Thoracic aorta (tissue), 2 donors: ENCODE measurements around the gene LMO1. TPM values are rescaled to one million over a fixed set of nuclear protein-coding genes. Genes with fewer than 3 reads are reported as not detected.

Experiments used
- ATAC-seq: fragments of 150-250 bp; one replicate; pipeline ENCODE4 v1.8.0; 2017; ENCODE audit warnings: low read depth; ENCODE audit not compliant: insufficient number of reproducible peaks, low FRiP score
- DNase-seq: peaks from one replicate; pipeline ENCODE4 v3.0.0-alpha.2; 2020; ENCODE audit warnings: low spot score
- H3K27ac ChIP-seq, 2 donors: fragments of 200-600 bp; sonication (generic); 1 replicate in 1 of 2; 2 replicates in 1 of 2; pipeline ENCODE4 v1.5.1; 2016; ENCODE audit warnings: mild to moderate bottlenecking in 2 of 2, moderate library complexity in 2 of 2
- H3K27me3 ChIP-seq: fragments of 200-600 bp; sonication (generic); replicated peaks from 2 replicates; pipeline ENCODE4 v1.6.0; 2016; ENCODE audit warnings: mild to moderate bottlenecking; ENCODE audit not compliant: insufficient read depth
- H3K36me3 ChIP-seq: fragments of 200-600 bp; sonication (generic); one replicate; pipeline ENCODE4 v1.5.1; 2016
- H3K4me1 ChIP-seq, 2 donors: fragments of 200-600 bp; sonication (generic); 1 replicate in 1 of 2; 2 replicates in 1 of 2; pipeline versions ENCODE4 v1.5.1 to v1.6.0; 2016; ENCODE audit warnings: low read depth in 2 of 2, mild to moderate bottlenecking in 1 of 2; ENCODE audit not compliant: control insufficient read depth in 1 of 2
- H3K4me3 ChIP-seq: fragments of 200-600 bp; sonication (generic); 2 replicates; pipeline ENCODE4 v1.5.1; 2016; ENCODE audit warnings: mild to moderate bottlenecking
- H3K9me3 ChIP-seq: fragments of 200-600 bp; sonication (generic); 2 replicates; pipeline ENCODE4 v1.5.1; 2016
- CTCF ChIP-seq: fragments of 200-600 bp; sonication (generic); IDR thresholded peaks from one replicate; pipeline ENCODE4 v1.5.1; 2019; ENCODE audit warnings: antibody characterized with exemption
- total RNA-seq, 2 donors: library from RNA; depleted of rRNA; stranded (reverse); fragments of >200 nt; gene quantifications; one replicate each; pipeline versions ENCODE4 v1.1.0 to v1.2.3, GENCODE V29; 2016

The LMO1 gene
- total RNA-seq, 2 donors from 2014 or later = not detected

DNA sequence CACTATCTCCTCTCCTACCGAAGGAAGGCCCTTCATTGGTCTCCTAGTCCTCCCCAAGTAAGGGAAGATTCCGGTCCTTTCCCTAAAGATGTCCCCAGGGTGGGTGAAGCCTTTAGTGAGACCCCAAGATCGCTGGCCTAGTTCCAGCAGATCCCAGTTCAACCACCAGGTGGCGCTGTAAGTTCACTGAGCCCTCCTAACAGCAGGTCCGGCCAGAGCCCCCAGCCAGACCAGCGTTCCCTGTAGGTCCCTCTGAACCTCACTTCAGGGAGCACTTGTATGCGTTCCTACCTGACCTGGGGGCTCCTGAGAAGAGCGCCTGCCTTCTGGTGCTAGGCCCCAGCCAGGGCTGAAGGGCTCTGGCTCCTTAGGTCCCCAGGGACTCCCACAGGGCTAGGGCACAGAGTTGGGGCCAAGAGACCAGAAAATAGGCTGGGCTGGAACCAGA is 38.1 kb downstream of the LMO1 start:
- H3K27ac ChIP-seq = no peak overlapping the region
- DNase-seq (peak; percentile 33), ATAC-seq (no peak)
- no peaks in the 10 kb centered on the region for H3K36me3 ChIP-seq
- H3K4me3 ChIP-seq = no peak overlapping the region
- H3K27me3 ChIP-seq = no peaks in the 10 kb centered on the region
- no peaks in the 10 kb centered on the region for H3K4me1 ChIP-seq
- peak; percentile 95 for TF ChIP-seq CTCF
- no peaks in the 10 kb centered on the region for H3K9me3 ChIP-seq

DNA sequence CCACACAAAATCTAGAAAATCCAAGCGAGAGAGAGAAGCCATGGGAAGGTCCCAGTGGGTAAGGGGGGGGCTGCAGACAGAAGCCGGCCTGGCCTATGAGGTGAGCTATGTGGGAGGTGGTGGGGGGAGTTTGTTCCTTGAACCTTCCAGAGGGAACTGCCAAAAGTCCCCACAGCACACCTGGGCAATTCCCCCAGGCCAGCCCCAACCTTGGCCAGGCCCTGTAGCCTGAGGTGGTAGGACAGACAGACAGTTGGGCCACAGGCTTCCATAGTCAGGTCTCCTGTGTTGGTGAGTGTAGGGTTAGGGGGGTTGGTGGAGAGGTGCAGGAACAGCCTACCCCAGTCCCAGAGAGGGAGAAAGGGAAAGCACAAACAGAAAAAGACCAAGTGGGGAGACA is 39.0 kb downstream of the LMO1 start:
- ATAC-seq (no peak), DNase-seq (no peak)
- Histone ChIP-seq H3K36me3 (no peaks in the 10 kb centered on the region), H3K27ac (no peak overlapping the region), H3K9me3 (no peaks in the 10 kb centered on the region), H3K27me3 (no peaks in the 10 kb centered on the region), H3K4me3 (no peak overlapping the region), H3K4me1 (no peaks in the 10 kb centered on the region)
- TF ChIP-seq CTCF = no peak

DNA sequence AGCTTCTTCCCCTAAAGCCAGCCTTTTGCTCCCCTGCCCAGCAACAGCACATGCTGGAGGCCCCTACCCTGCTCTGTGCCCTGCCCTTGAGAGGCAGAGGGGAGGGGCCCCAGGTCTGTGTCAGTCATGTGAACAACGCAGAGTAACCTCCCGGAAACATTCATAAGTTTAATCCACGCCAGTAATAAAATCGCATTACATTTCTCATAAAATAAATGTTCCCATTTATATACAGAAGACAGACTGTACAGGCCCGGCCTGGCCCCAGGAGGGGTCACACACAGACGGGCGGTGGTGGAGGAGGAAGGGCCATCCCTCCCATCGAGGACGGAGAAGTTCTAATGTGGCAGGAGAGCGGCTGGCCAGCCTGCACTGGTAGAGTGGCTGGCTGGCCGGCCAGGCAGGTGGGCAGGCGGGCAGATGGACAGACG is 39.5 kb downstream of the LMO1 start:
- H3K36me3 ChIP-seq = no peaks in the 10 kb centered on the region
- no peak overlapping the region for H3K27ac ChIP-seq
- no peak for ATAC-seq
- no peak for TF ChIP-seq CTCF
- H3K4me1 ChIP-seq = no peaks in the 10 kb centered on the region
- no peaks in the 10 kb centered on the region for H3K27me3 ChIP-seq
- DNase-seq = no peak
- H3K4me3 ChIP-seq = no peak overlapping the region
- no peaks in the 10 kb centered on the region for H3K9me3 ChIP-seq

GRCh38 chr11:8223513-8223900 is 40.2 kb downstream of the LMO1 start:
- ATAC-seq (no peak), DNase-seq (no peak)
- H3K36me3 ChIP-seq = no peaks in the 10 kb centered on the region
- H3K27ac ChIP-seq = no peak overlapping the region
- TF ChIP-seq CTCF = no peak
- no peaks in the 10 kb centered on the region for H3K4me1 ChIP-seq
- H3K27me3 ChIP-seq = no peaks in the 10 kb centered on the region
- no peaks in the 10 kb centered on the region for H3K9me3 ChIP-seq
- no peak overlapping the region for H3K4me3 ChIP-seq

- DNase-seq (no peak), ATAC-seq (no peak)
- TF ChIP-seq CTCF = no peak
- Histone ChIP-seq H3K4me3 (no peak overlapping the region), H3K4me1 (no peaks in the 10 kb centered on the region), H3K36me3 (no peaks in the 10 kb centered on the region), H3K27ac (no peak overlapping the region), H3K27me3 (no peaks in the 10 kb centered on the region), H3K9me3 (no peaks in the 10 kb centered on the region)
These were observed 40.7 kb downstream of the LMO1 start for GRCh38 chr11:8222820-8223512.
